GM12878 (cell line): ENCODE data around the gene MCTP2.

ENCODE experiments used
- CTCF ChIP-seq, 3 experiments: IDR thresholded peaks in 2 of 3; conservative IDR thresholded peaks in 1 of 3; 2 replicates each; pipeline ENCODE4 v1.5.1; 2011; ENCODE audit warnings: low read depth in 3 of 3, low read length in 3 of 3, mild to moderate bottlenecking in 3 of 3, control low read depth in 2 of 3, moderate library complexity in 2 of 3, inconsistent platforms in 1 of 3, mixed read lengths in 1 of 3; ENCODE audit not compliant: control insufficient read depth in 2 of 3, insufficient read depth in 1 of 3; ENCODE audit errors: extremely low read depth in 1 of 3
- EZH2 ChIP-seq: IDR thresholded peaks from 2 replicates; pipeline ENCODE4 v1.6.1; 2012; ENCODE audit warnings: low read depth, mild to moderate bottlenecking, control low read depth, inconsistent platforms, low read length, borderline replicate concordance; ENCODE audit not compliant: control insufficient read depth
- MYC ChIP-seq: IDR thresholded peaks from 2 replicates; pipeline ENCODE4 v1.6.1; 2011; ENCODE audit warnings: mild to moderate bottlenecking, low read length, moderate library complexity, inconsistent platforms; ENCODE audit not compliant: insufficient read depth, insufficient replicate concordance, insufficient read length, severe bottlenecking
- POLR2AphosphoS5 ChIP-seq: IDR thresholded peaks from 2 replicates; pipeline ENCODE4 v1.6.1; 2011; ENCODE audit warnings: mild to moderate bottlenecking, low read length, inconsistent platforms
- RAD21 ChIP-seq: IDR thresholded peaks from 2 replicates; pipeline ENCODE4 v1.6.1; 2011; ENCODE audit warnings: mild to moderate bottlenecking, low read depth, low read length, moderate library complexity; ENCODE audit not compliant: insufficient read depth
- TARDBP ChIP-seq: IDR thresholded peaks from 2 replicates; pipeline ENCODE4 v1.6.1; 2016; ENCODE audit warnings: borderline replicate concordance
- YY1 ChIP-seq: IDR thresholded peaks from 2 replicates; pipeline ENCODE4 v1.6.1; 2011; ENCODE audit warnings: low read depth, mild to moderate bottlenecking, low read length
- ZNF384 ChIP-seq: IDR thresholded peaks from 2 replicates; pipeline ENCODE4 v1.6.1; 2012; ENCODE audit warnings: low read depth, mild to moderate bottlenecking, low read length, improper control_type of control experiment, borderline replicate concordance

GRCh38 chr15:94274745-94275144 is 43.4 kb downstream of the MCTP2 start:
- TF ChIP-seq YY1 (no peak), ZNF384 (no peak), POLR2AphosphoS5 (no peak), CTCF (IDR thresholded peaks at IDR 0.05 in 2 of 3, conservative IDR thresholded peaks at IDR 0.05 in 1 of 3; ENCODE audit: control insufficient read depth in 2 of 3, extremely low read depth in 1 of 3, insufficient read depth in 1 of 3, low read depth in 3 of 3, low read length in 3 of 3) (no peak), MYC (no peak), TARDBP (no peak), EZH2 (no peak), RAD21 (no peak)
